Endothelial cell of umbilical vein (primary cell): ENCODE measurements around the gene RAB31.

Experiments
- CTCF ChIP-seq, 2 donors: IDR thresholded peaks; 1 replicate in 1 of 2; 2 replicates in 1 of 2; pipeline ENCODE4 v1.5.1; 2011; ENCODE audit warnings: low read length in 2 of 2, mild to moderate bottlenecking in 2 of 2, moderate library complexity in 2 of 2, control low read depth in 1 of 2, inconsistent platforms in 1 of 2, low read depth in 1 of 2; ENCODE audit not compliant: insufficient read depth in 1 of 2; ENCODE audit errors: extremely low read depth in 1 of 2
- POLR2AphosphoS5 ChIP-seq: IDR thresholded peaks from 2 replicates; pipeline ENCODE4 v1.6.1; 2012; ENCODE audit warnings: low read depth, mild to moderate bottlenecking, control low read depth, low read length, moderate library complexity; ENCODE audit not compliant: insufficient read depth

GRCh38 chr18:9731380-9731779 is 23.3 kb downstream of the RAB31 start:
- TF ChIP-seq CTCF (IDR thresholded peaks at IDR 0.05; ENCODE audit: extremely low read depth in 1 of 2, insufficient read depth in 1 of 2, low read depth in 1 of 2, low read length in 2 of 2): no peak
- TF ChIP-seq POLR2AphosphoS5: no peak
